DMS114 treated with DMSO at 0.1 percent for 48 hours (cell line): ENCODE measurements around the gene C19orf81.

Experiments used
- DNase-seq: peaks from one replicate; lab custom pipeline; 2025; ENCODE audit not compliant: unreplicated experiment; lab: John Stamatoyannopoulos, UW

The C19orf81 gene

GRCh38 chr19:50629194-50629593 lies 20.1 kb upstream of the C19orf81 start:
- no peak for DNase-seq

- no peak for DNase-seq
These were observed 19.4 kb upstream of the C19orf81 start for GRCh38 chr19:50629801-50630200.

GRCh38 chr19:50632151-50632835 lies 17.0 kb upstream of the C19orf81 start:
- no peak for DNase-seq

- DNase-seq, result no peak
These were observed 15.9 kb upstream of the C19orf81 start for GRCh38 chr19:50633359-50633758.

- DNase-seq, result no peak
These were observed 15.3 kb upstream of the C19orf81 start for GRCh38 chr19:50633973-50634372.

GRCh38 chr19:50636317-50637085 lies 12.7 kb upstream of the C19orf81 start:
- no peak for DNase-seq

GRCh38 chr19:50638600-50638999 lies 10.6 kb upstream of the C19orf81 start:
- DNase-seq, result no peak

GRCh38 chr19:50639121-50640112 lies 9.8 kb upstream of the C19orf81 start, which contains the start of gene SYT3:
Gene SYT3, minus strand, starts transcription at chr19:50639881. Its CDS starts 2,470 bp downstream, at chr19:50637411.
- peak; percentile 22 for DNase-seq

- no peak for DNase-seq
These were observed 8.9 kb upstream of the C19orf81 start for GRCh38 chr19:50640368-50640767.

- DNase-seq, result no peak
These were observed 4.8 kb upstream of the C19orf81 start for GRCh38 chr19:50644315-50644915.

- no peak for DNase-seq
These were observed 4.1 kb upstream of the C19orf81 start for GRCh38 chr19:50645107-50645506.

GRCh38 chr19:50646074-50646807 lies 3.0 kb upstream of the C19orf81 start:
- no peak for DNase-seq

GRCh38 chr19:50647879-50648615 lies 1.2 kb upstream of the C19orf81 start:
- no peak for DNase-seq

- DNase-seq, result no peak
These were observed 586 bp upstream of the C19orf81 start for GRCh38 chr19:50648659-50649058.

GRCh38 chr19:50651174-50651573 lies 1.9 kb downstream of the C19orf81 start:
- DNase-seq, result no peak

- DNase-seq, result no peak
These were observed 3.5 kb downstream of the C19orf81 start for GRCh38 chr19:50652722-50653121.

GRCh38 chr19:50654882-50655281 lies 5.6 kb downstream of the C19orf81 start:
- DNase-seq, result no peak

GRCh38 chr19:50657222-50657669 lies 8.0 kb downstream of the C19orf81 start:
- no peak for DNase-seq

GRCh38 chr19:50657712-50658440 lies 8.6 kb downstream of the C19orf81 start:
- peak; percentile 97 for DNase-seq
